Central memory CD8-positive, alpha-beta T cell (primary cell): ENCODE measurements around the gene ZDHHC5.

Source experiments
- ATAC-seq: fragments of 150-1000 bp; cut with Tn5 transposase; replicated peaks from 2 replicates; pipeline ENCODE4 v1.10.0; 2022; ENCODE audit warnings: mild to moderate bottlenecking, moderate FRiP score, moderate number of reproducible peaks; ENCODE audit not compliant: poor library complexity, severe bottlenecking; ENCODE audit errors: extremely low read depth
- DNase-seq, 2 donors: peaks; one replicate each; pipeline ENCODE4 v3.0.0; 2021; ENCODE audit warnings: low spot score in 2 of 2
- H3K27ac Mint-ChIP-seq: one replicate; pipeline ENCODE4 v1.8.0; 2022; ENCODE audit warnings: low read depth, mild to moderate bottlenecking, moderate library complexity, mixed read lengths
- H3K27me3 Mint-ChIP-seq: one replicate; pipeline ENCODE4 v1.8.0; 2022; ENCODE audit warnings: mixed read lengths
- H3K36me3 Mint-ChIP-seq: one replicate; pipeline ENCODE4 v1.8.0; 2022; ENCODE audit warnings: mild to moderate bottlenecking, moderate library complexity, mixed read lengths; ENCODE audit not compliant: insufficient read depth
- H3K4me1 Mint-ChIP-seq: one replicate; pipeline ENCODE4 v1.8.0; 2022; ENCODE audit warnings: mixed read lengths
- H3K4me3 Mint-ChIP-seq: one replicate; pipeline ENCODE4 v1.8.0; 2022; ENCODE audit warnings: mild to moderate bottlenecking, moderate library complexity, mixed read lengths
- H3K9me3 Mint-ChIP-seq: one replicate; pipeline ENCODE4 v1.8.0; 2022; ENCODE audit warnings: mixed read lengths

The ZDHHC5 gene

DNA sequence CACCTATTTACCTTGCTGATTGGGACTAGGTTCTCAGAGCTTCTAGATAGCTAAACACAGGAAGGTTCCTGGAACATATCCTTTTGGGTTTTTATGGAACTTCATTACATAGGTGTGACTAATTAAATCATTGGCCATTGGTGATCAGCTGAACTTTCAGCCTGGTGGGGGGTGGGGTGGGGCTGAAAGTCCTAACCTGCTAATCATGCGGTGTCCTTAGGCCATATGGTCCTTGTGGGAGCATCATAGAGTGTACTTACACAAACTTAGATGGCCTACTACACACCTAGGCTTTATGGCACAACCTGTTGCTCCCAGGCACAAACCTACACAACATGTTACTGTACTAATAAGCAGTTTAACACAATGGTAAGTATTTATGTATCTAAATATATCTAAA, 64.7 kb downstream of the ZDHHC5 start:
- no peak overlapping the region for H3K4me3 Mint-ChIP-seq
- H3K4me1 Mint-ChIP-seq = peaks cover 10% of the 10 kb centered on the region
- no peak overlapping the region for H3K27ac Mint-ChIP-seq
- H3K36me3 Mint-ChIP-seq = peaks cover 25% of the 10 kb centered on the region
- ATAC-seq (no peak), DNase-seq (no peak)
- no peaks in the 10 kb centered on the region for H3K9me3 Mint-ChIP-seq
- H3K27me3 Mint-ChIP-seq = no peaks in the 10 kb centered on the region

DNA sequence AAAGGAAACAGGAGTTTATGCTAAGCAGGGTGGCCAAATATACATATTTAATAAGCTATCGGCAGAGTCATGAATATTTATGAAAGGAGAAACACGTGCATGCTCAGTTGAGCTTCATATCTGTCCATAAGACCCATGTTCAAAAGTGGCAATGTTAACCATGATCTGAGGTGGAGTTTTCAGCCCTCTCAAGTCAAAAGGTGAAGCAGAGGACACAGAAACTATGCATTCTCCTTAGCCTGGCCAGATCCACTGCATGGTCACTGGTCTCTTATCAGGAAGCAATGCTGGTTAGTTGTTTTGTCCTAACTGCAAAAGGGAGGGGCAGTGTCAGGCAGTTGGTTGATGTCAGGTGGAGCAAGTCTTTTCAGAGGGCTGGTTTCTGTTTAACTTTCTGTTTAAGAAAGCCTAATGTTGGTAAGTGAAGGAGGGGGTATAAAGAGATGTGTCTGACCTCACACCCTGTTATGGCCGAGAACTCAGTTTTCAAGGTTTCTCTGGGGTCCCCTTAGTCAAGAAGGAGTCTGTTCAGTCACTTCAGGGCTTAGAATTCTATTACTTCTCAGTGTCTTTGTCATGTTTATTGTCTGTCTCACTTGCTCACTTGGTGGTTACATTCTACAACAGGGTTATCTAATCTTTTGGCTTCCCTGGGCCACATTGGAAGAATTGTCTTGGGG, 67.8 kb downstream of the ZDHHC5 start:
- H3K27me3 Mint-ChIP-seq = no peaks in the 10 kb centered on the region
- ATAC-seq (no peak), DNase-seq (no peak)
- H3K9me3 Mint-ChIP-seq = no peaks in the 10 kb centered on the region
- H3K27ac Mint-ChIP-seq = peak overlapping the region; percentile 41
- peaks cover 28% of the 10 kb centered on the region for H3K36me3 Mint-ChIP-seq
- H3K4me1 Mint-ChIP-seq = peaks cover under 1% of the 10 kb centered on the region
- no peak overlapping the region for H3K4me3 Mint-ChIP-seq

GRCh38 chr11:57741132-57742086, 73.5 kb downstream of the ZDHHC5 start, which contains the start of gene SELENOH:
SELENOH (plus strand) TSS chr11:57741491; CDS start chr11:57741596, 105 bp downstream.
- no peaks in the 10 kb centered on the region for H3K9me3 Mint-ChIP-seq
- H3K27ac Mint-ChIP-seq = peak within 1 kb of the TSS; percentile 98
- peaks cover 37% of the 10 kb centered on the region for H3K36me3 Mint-ChIP-seq
- DNase-seq = peak; percentile 85 to 90
- peak; percentile 87 for ATAC-seq
- H3K4me3 Mint-ChIP-seq = peak within 1 kb of the TSS; percentile 96
- H3K27me3 Mint-ChIP-seq = no peaks in the 10 kb centered on the region
- H3K4me1 Mint-ChIP-seq = peaks cover 44% of the 10 kb centered on the region

GRCh38 chr11:57742087-57742452, 74.2 kb downstream of the ZDHHC5 start:
- DNase-seq (no peak), ATAC-seq (no peak)
- Mint-ChIP-seq H3K27ac (peak overlapping the region; percentile 98), H3K36me3 (peaks cover 37% of the 10 kb centered on the region), H3K9me3 (no peaks in the 10 kb centered on the region), H3K4me3 (peak overlapping the region; percentile 96), H3K27me3 (no peaks in the 10 kb centered on the region), H3K4me1 (peaks cover 44% of the 10 kb centered on the region)

DNA sequence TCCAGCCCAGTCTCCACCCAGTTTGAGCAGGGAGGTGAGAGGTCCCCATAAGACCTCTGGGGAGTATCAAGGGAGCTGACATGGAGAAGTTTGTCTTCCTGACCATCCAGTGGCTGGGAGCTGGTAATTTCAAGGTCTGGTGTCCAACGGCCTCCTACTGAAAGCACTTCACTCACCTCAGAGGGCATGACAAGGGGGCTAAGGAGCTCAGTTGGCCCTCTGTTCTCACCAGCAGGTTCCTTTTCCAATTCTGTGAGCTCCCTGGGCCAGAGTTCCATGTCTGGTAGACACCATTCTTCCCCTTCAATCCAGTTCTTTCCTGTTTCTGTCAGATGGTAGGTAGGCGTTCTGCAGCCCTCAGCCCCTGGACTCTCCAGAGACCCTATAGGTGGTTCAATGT, 76.4 kb downstream of the ZDHHC5 start:
- DNase-seq (no peak), ATAC-seq (no peak)
- H3K4me1 Mint-ChIP-seq = peaks cover 50% of the 10 kb centered on the region
- H3K36me3 Mint-ChIP-seq = peaks cover 29% of the 10 kb centered on the region
- peak overlapping the region; percentile 65 for H3K27ac Mint-ChIP-seq
- H3K27me3 Mint-ChIP-seq = no peaks in the 10 kb centered on the region
- no peaks in the 10 kb centered on the region for H3K9me3 Mint-ChIP-seq
- no peak overlapping the region for H3K4me3 Mint-ChIP-seq

DNA sequence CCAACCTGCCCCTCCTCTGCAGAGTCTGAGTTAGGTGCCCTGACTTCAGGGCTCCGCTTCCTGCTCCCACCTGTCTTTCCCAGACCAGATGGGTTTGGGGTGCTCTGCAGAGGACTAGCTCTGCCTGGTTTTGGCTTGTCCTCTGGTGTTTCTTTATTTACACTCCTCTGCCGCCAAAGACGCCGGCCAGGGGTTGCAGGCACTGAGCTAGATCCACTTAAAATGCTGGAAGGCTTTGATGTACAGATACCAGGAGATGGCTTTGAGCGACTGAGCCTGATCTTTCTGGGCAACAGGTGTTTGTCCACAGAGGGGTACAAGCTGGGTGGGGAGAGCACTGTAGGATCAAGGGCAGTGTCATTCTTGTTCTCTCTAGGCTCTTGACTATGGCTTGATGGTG, 77.3 kb downstream of the ZDHHC5 start:
- no peak overlapping the region for H3K4me3 Mint-ChIP-seq
- H3K27ac Mint-ChIP-seq = peak overlapping the region; percentile 32
- peaks cover 25% of the 10 kb centered on the region for H3K36me3 Mint-ChIP-seq
- H3K27me3 Mint-ChIP-seq = no peaks in the 10 kb centered on the region
- H3K9me3 Mint-ChIP-seq = no peaks in the 10 kb centered on the region
- DNase-seq (no peak), ATAC-seq (no peak)
- H3K4me1 Mint-ChIP-seq = peaks cover 50% of the 10 kb centered on the region

GRCh38 chr11:57746920-57747319, 79.0 kb downstream of the ZDHHC5 start:
- H3K9me3 Mint-ChIP-seq = no peaks in the 10 kb centered on the region
- peaks cover 18% of the 10 kb centered on the region for H3K36me3 Mint-ChIP-seq
- ATAC-seq (no peak), DNase-seq (no peak)
- no peak overlapping the region for H3K4me3 Mint-ChIP-seq
- no peaks in the 10 kb centered on the region for H3K27me3 Mint-ChIP-seq
- H3K27ac Mint-ChIP-seq = peak overlapping the region; percentile 10
- H3K4me1 Mint-ChIP-seq = peaks cover 38% of the 10 kb centered on the region
